ENCODE data around the gene HHAT.

- TF ChIP-seq CTCF (IDR thresholded peaks at IDR 0.05) (no peak), EP300 (IDR thresholded peaks at IDR 0.05) (no peak), POLR2AphosphoS5 (IDR thresholded peaks at IDR 0.05) (no peak), POLR2A (IDR thresholded peaks at IDR 0.05; ENCODE audit: low read depth) (no peak)
Observed at GRCh38 chr1:210482945-210483617, 154.4 kb downstream of the HHAT start.

Measured in esophagus muscularis mucosa (tissue), 4 donors.